SU-DHL-6 (cell line): ENCODE results near the gene RIMBP2.

Experiments
- H2AFZ ChIP-seq: fragments of 200-600 bp; sonication (generic); 2 replicates; pipeline ENCODE4 v1.6.1; 2014; ENCODE audit warnings: low read depth, mild to moderate bottlenecking, moderate library complexity, mixed read lengths, antibody characterized with exemption, low read length; ENCODE audit not compliant: severe bottlenecking
- H3F3A ChIP-seq: fragments of 200-600 bp; shearing (Covaris generic); 2 replicates; pipeline ENCODE4 v1.6.0; 2016; ENCODE audit warnings: antibody characterized with exemption, mild to moderate bottlenecking; ENCODE audit not compliant: insufficient read depth
- H3K27ac ChIP-seq: fragments of 200-600 bp; sonication (generic); 2 replicates; pipeline ENCODE4 v1.5.1; 2016; ENCODE audit warnings: low read depth, mild to moderate bottlenecking, low read length, moderate library complexity, mixed read lengths
- H3K27me3 ChIP-seq: fragments of 200-600 bp; sonication (generic), shearing (Covaris generic); 2 replicates; pipeline ENCODE4 v1.6.0; 2014; ENCODE audit warnings: mild to moderate bottlenecking, low read length
- H3K36me3 ChIP-seq: fragments of 200-600 bp; sonication (generic); 2 replicates; pipeline ENCODE4 v1.6.1; 2014; ENCODE audit warnings: mild to moderate bottlenecking, low read length, mixed read lengths
- H3K4me2 ChIP-seq: fragments of 300-600, 200-600 bp; shearing (Covaris generic), sonication (generic); 2 replicates; pipeline ENCODE4 v1.6.0; 2014; ENCODE audit warnings: low read length, low read depth, mild to moderate bottlenecking; ENCODE audit not compliant: poor library complexity, severe bottlenecking
- H3K4me3 ChIP-seq: fragments of 200-600 bp; sonication (generic); 2 replicates; pipeline ENCODE4 v1.5.1; 2014; ENCODE audit warnings: antibody characterized with exemption, low read length, mild to moderate bottlenecking, mixed read lengths; ENCODE audit not compliant: insufficient read depth, poor library complexity, severe bottlenecking
- H3K79me2 ChIP-seq: fragments of 200-600 bp; sonication (generic); 2 replicates; pipeline ENCODE4 v1.6.1; 2014; ENCODE audit warnings: mild to moderate bottlenecking, low read length, moderate library complexity; ENCODE audit not compliant: insufficient read depth
- H3K9ac ChIP-seq: fragments of 200-600 bp; sonication (generic); 2 replicates; pipeline ENCODE4 v1.7.0; 2014; ENCODE audit warnings: mild to moderate bottlenecking, low read length
- H3K9me2 ChIP-seq: fragments of 200-600 bp; sonication (generic); replicated peaks from 2 replicates; pipeline ENCODE4 v1.6.1; 2014; ENCODE audit warnings: low read length; ENCODE audit not compliant: insufficient read depth
- H3K9me3 ChIP-seq: fragments of 200-600 bp; sonication (generic); 2 replicates; pipeline ENCODE4 v1.6.1; 2014; ENCODE audit warnings: low read length, mixed read lengths; ENCODE audit not compliant: insufficient read depth
- H4K20me1 ChIP-seq: fragments of 200-600 bp; sonication (generic); 2 replicates; pipeline ENCODE4 v1.6.1; 2014; ENCODE audit warnings: low read depth, mild to moderate bottlenecking, antibody characterized with exemption, low read length, moderate library complexity, mixed read lengths
- EZH2phosphoT487 ChIP-seq: fragments of 200-600 bp; sonication (generic), shearing (Covaris generic); conservative IDR thresholded peaks from 2 replicates; pipeline ENCODE4 v1.6.1; 2018; ENCODE audit warnings: mild to moderate bottlenecking, antibody characterized with exemption, low read length, moderate library complexity, mixed read lengths
- TF ChIP-seq, protein P1 (sequence below): fragments of 200-600 bp; sonication (generic); IDR thresholded peaks from one replicate; pipeline ENCODE4 v1.5.1; 2017; ENCODE audit warnings: antibody characterized with exemption, mild to moderate bottlenecking, low read length, moderate library complexity; ENCODE audit not compliant: insufficient read depth, poor library complexity, severe bottlenecking

Gene RIMBP2

DNA sequence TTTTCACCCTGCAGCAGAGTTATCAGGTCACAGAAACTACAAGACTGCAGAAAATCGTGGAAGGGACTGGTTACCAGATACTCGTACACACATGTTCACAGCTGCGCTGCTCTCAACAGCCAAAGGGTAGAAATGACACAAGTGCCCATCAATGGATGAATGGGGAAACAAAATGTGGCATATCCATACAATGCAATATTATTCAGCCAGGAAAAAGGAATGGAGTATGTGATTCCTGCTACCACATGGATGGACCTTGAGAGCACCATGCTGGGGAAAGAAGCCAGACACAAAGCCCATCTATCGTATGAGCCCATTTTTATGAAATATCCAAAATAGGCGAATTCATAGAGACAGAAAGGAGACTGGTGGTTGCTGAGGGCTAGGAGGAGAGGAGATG is 1.7 kb upstream of the RIMBP2 start:
- Histone ChIP-seq H3K79me2 (no peaks in the 10 kb centered on the region), H3K27ac (no peak overlapping the region)

DNA sequence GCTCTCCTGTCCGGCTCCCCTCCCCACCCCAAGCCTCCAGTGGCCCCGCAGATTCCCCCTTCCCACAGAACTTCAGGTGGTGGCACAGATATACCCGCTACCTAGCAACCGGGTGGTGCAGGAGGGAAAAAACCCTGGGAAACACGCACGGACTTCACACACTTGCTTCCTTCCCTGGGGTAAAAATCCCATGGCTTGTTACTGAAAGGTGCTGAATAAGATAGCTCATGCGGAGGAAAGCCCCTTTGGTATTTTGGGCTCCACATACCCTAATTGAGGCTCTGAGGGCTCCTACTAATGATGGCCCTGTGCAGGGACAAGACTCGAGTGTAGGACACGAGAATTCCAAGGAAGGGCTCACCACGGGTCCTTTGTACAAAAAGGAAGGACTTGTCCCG is 869 bp upstream of the RIMBP2 start:
- no peaks in the 10 kb centered on the region for H3K9me2 ChIP-seq
- H2AFZ ChIP-seq, result no peak overlapping the region
- no peak for TF ChIP-seq EZH2phosphoT487
- TF ChIP-seq, protein P1, sequence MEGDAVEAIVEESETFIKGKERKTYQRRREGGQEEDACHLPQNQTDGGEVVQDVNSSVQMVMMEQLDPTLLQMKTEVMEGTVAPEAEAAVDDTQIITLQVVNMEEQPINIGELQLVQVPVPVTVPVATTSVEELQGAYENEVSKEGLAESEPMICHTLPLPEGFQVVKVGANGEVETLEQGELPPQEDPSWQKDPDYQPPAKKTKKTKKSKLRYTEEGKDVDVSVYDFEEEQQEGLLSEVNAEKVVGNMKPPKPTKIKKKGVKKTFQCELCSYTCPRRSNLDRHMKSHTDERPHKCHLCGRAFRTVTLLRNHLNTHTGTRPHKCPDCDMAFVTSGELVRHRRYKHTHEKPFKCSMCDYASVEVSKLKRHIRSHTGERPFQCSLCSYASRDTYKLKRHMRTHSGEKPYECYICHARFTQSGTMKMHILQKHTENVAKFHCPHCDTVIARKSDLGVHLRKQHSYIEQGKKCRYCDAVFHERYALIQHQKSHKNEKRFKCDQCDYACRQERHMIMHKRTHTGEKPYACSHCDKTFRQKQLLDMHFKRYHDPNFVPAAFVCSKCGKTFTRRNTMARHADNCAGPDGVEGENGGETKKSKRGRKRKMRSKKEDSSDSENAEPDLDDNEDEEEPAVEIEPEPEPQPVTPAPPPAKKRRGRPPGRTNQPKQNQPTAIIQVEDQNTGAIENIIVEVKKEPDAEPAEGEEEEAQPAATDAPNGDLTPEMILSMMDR, result no peak
- H3K4me3 ChIP-seq, result no peak overlapping the region
- H3K9ac ChIP-seq, result no peak overlapping the region
- H3K79me2 ChIP-seq, result no peaks in the 10 kb centered on the region
- no peaks in the 10 kb centered on the region for H3K27me3 ChIP-seq
- no peak overlapping the region for H3K4me2 ChIP-seq
- no peaks in the 10 kb centered on the region for H3F3A ChIP-seq
- H3K36me3 ChIP-seq, result no peaks in the 10 kb centered on the region
- H4K20me1 ChIP-seq, result no peaks in the 10 kb centered on the region
- no peaks in the 10 kb centered on the region for H3K9me3 ChIP-seq
- H3K27ac ChIP-seq, result no peak overlapping the region

More for the DNA sequence above, 1.7 kb upstream of the RIMBP2 start:
- no peak overlapping the region for H2AFZ ChIP-seq
- no peak overlapping the region for H3K4me3 ChIP-seq
- no peaks in the 10 kb centered on the region for H3K36me3 ChIP-seq
- H3K4me2 ChIP-seq, result no peak overlapping the region
- H3K9me2 ChIP-seq, result no peaks in the 10 kb centered on the region
- no peaks in the 10 kb centered on the region for H4K20me1 ChIP-seq
- H3K9ac ChIP-seq, result no peak overlapping the region
- H3K27me3 ChIP-seq, result no peaks in the 10 kb centered on the region
- TF ChIP-seq EZH2phosphoT487, result no peak
- TF ChIP-seq, protein P1, result no peak
- no peaks in the 10 kb centered on the region for H3K9me3 ChIP-seq
- H3F3A ChIP-seq, result no peaks in the 10 kb centered on the region

DNA sequence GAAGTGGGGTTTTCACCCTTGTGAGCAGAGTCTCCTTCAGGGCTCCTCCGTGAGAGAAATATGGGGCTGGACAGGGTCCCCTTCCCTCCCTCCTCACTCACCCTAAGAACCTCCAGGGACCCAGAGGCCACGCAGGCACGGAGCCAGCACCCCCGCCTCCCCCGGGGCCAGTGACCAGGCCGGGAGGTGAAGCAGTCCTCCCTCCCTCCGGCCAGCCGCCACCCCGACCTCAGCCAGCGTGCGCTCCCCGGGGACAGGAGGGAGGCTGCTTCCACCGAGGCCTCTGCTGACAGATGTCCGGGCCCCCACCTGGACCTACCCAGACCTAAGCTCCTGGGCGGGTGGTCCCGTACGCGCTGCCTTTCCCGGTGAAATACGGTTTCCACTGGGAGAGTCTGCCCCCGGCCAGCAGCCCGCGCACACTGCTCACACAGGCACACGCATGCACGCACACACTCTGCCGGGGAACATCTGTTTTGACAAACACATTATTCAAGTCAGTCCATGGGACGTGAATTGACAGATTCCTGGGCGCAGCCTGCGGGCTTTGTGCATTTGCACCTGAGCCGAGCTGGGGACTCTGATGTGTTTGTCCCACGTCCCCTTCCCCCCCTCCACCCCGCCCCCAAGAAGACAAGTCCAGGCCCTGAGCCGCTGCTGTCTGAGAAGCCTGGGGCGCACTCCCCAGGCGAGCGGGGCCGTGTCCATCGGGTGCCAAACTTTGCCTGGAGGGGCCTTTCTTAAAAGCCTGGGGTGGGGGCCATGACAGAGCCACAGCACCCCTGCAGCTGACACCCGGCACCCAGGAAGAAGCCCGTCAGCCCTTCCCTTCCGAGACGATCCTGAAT is 725 bp downstream of the RIMBP2 start:
- no peaks in the 10 kb centered on the region for H3K27me3 ChIP-seq
- H3K4me3 ChIP-seq, result no peak overlapping the region
- no peaks in the 10 kb centered on the region for H3F3A ChIP-seq
- H3K27ac ChIP-seq, result no peak overlapping the region
- no peaks in the 10 kb centered on the region for H4K20me1 ChIP-seq
- no peak overlapping the region for H3K4me2 ChIP-seq
- H3K9me3 ChIP-seq, result no peaks in the 10 kb centered on the region
- no peak overlapping the region for H2AFZ ChIP-seq
- no peak overlapping the region for H3K9ac ChIP-seq
- no peaks in the 10 kb centered on the region for H3K79me2 ChIP-seq
- H3K36me3 ChIP-seq, result no peaks in the 10 kb centered on the region
- no peaks in the 10 kb centered on the region for H3K9me2 ChIP-seq
- TF ChIP-seq, protein P1, result no peak
